NCI-H446 (cell line): ENCODE measurements around the gene PRF1.

Source experiments
- DNase-seq, 2 experiments: peaks; one replicate each; lab custom pipeline; 2025; lab: John Stamatoyannopoulos, UW

Gene PRF1

GRCh38 chr10:70559861-70560260 is 42.7 kb downstream of the PRF1 start:
- no peak for DNase-seq

GRCh38 chr10:70558871-70559810 is 43.4 kb downstream of the PRF1 start:
- peak in 1 of 2 experiments; percentile 14 for DNase-seq

- no peak for DNase-seq
These were observed 44.2 kb downstream of the PRF1 start for GRCh38 chr10:70558295-70558694.

- no peak for DNase-seq
These were observed 44.7 kb downstream of the PRF1 start for GRCh38 chr10:70557876-70558275.

DNA sequence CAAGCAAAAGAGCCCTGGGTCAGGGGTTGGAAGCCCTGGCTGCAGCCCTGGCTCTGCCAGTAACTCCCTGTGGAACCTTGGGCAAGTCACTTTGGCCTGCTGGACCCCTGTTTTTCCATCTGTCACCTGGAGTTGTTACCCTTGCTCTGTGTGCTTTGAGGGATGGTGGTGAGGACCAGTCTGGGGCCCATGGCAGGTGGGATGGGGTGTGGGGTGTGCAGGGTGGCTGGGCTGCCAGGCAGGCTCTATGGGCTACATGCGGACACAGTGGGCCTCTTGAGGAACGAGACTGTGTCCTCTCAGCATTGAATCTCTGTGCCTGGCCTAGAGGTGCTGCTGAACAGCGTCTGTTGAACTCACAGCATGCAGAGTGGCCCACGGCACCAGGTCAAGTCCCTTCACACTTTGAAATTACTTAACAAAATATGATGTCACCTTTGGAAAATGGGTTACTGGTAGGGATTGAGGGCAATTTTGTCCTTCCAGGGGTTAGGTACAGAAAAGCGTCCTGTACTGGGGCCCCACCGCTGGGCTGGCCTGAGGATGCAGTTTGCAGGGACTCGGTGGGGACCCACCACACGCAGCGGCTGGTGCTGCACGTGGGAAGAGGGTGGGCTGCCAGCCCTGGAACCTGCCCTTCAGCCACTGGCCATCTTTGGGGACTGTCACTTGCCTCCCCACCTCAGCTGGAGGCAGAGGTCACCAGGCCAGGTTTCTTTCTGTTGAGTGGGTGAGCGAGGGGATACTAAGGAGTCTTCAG is 45.3 kb downstream of the PRF1 start:
- DNase-seq: no peak

GRCh38 chr10:70555371-70555770 is 47.2 kb downstream of the PRF1 start:
- no peak for DNase-seq

DNA sequence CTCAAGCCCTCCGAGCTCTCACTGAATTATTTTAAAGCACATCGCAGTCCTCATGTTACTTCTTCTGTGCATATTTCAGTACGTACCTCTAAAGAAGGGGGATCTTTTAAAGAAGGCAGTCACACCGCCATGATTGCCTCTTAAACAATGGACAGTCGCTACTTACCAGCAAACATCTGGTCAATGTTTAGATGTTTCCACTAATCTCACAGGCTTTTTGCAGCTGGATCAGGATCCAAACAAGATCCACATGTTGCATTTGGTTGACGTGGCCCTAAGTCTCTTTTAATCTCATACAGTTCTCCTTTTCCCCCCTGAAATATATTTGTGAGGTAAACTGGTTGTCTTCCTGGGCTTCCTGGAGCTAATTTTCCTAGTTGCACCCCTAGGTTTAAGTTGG is 50.0 kb downstream of the PRF1 start:
- no peak for DNase-seq

GRCh38 chr10:70551971-70552422 is 50.5 kb downstream of the PRF1 start:
- no peak for DNase-seq

GRCh38 chr10:70551466-70551865 is 51.1 kb downstream of the PRF1 start:
- DNase-seq: no peak

- DNase-seq: no peak
These were observed 52.1 kb downstream of the PRF1 start for GRCh38 chr10:70550459-70550858.

DNA sequence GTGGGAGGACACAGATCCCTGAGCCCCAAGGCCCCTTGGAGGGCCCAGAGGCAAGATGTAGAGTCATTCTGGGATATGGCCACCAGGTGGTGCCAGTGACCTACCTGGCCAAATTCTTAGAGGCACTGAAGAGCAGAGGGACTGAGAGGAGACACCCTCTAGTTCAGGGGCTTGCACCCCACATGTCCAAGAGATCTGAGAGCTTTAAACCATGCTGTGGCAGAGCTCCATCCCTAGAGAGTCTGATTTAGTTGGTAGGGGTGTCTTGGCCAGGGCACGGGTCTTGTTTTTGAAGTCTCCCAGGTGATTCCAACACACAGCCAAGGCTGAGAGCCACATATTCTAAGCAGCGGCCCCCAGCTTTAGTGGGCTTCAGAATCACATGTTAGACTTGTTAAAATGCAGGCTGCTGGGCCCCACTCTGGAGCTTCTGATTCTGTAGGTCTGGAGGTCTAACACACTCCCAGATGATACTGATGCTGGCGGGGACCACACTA is 52.5 kb downstream of the PRF1 start:
- peak in 1 of 2 experiments; percentile 26 for DNase-seq

GRCh38 chr10:70549351-70549961 is 53.1 kb downstream of the PRF1 start:
- no peak for DNase-seq
